AG09309 (cell line): ENCODE results near the gene UROS.

ENCODE experiments used
- DNase-seq: peaks from one replicate; pipeline ENCODE4 v3.0.0-alpha.2; 2010; ENCODE audit warnings: low read depth
- H3K4me3 ChIP-seq: 2 replicates; pipeline ENCODE4 v1.5.1; 2011; ENCODE audit warnings: mild to moderate bottlenecking, low read depth, low read length, moderate library complexity; ENCODE audit not compliant: control insufficient read depth
- CTCF ChIP-seq: IDR thresholded peaks from 2 replicates; pipeline ENCODE4 v1.5.1; 2011; ENCODE audit warnings: mild to moderate bottlenecking, low read depth, low read length, inconsistent platforms; ENCODE audit not compliant: insufficient read depth, control insufficient read depth; ENCODE audit errors: missing control alignments

The UROS gene

GRCh38 chr10:125762692-125763648 is 60.1 kb downstream of the UROS start:
- H3K4me3 ChIP-seq, result no peak overlapping the region
- no peak for DNase-seq
- TF ChIP-seq CTCF, result no peak

- DNase-seq, result no peak
- no peak for TF ChIP-seq CTCF
- no peak overlapping the region for H3K4me3 ChIP-seq
Measured at GRCh38 chr10:125761961-125762360, 61.1 kb downstream of the UROS start.

GRCh38 chr10:125757742-125758141 is 65.3 kb downstream of the UROS start:
- no peak for TF ChIP-seq CTCF
- no peak for DNase-seq
- no peak overlapping the region for H3K4me3 ChIP-seq

- no peak for TF ChIP-seq CTCF
- DNase-seq, result no peak
- no peak overlapping the region for H3K4me3 ChIP-seq
Measured at GRCh38 chr10:125756853-125757487, 66.1 kb downstream of the UROS start.

- no peak for TF ChIP-seq CTCF
- H3K4me3 ChIP-seq, result no peak overlapping the region
- DNase-seq, result no peak
Measured at GRCh38 chr10:125756196-125756595, 66.9 kb downstream of the UROS start.

- no peak overlapping the region for H3K4me3 ChIP-seq
- DNase-seq, result no peak
- TF ChIP-seq CTCF, result no peak
Measured at GRCh38 chr10:125747417-125747816, 75.6 kb downstream of the UROS start.
